Measurements from ENCODE around the gene TSPAN32. TPM values are rescaled to one million over a fixed set of nuclear protein-coding genes. Genes with fewer than 3 reads are reported as not detected.

TSPAN32 gene
- total RNA-seq, 2 donors from 2014 or later, result 0.40 to 0.62 TPM

GRCh38 chr11:2366733-2367132 is 64.9 kb downstream of the TSPAN32 start:
- no peak for DNase-seq
- TF ChIP-seq, protein P1, sequence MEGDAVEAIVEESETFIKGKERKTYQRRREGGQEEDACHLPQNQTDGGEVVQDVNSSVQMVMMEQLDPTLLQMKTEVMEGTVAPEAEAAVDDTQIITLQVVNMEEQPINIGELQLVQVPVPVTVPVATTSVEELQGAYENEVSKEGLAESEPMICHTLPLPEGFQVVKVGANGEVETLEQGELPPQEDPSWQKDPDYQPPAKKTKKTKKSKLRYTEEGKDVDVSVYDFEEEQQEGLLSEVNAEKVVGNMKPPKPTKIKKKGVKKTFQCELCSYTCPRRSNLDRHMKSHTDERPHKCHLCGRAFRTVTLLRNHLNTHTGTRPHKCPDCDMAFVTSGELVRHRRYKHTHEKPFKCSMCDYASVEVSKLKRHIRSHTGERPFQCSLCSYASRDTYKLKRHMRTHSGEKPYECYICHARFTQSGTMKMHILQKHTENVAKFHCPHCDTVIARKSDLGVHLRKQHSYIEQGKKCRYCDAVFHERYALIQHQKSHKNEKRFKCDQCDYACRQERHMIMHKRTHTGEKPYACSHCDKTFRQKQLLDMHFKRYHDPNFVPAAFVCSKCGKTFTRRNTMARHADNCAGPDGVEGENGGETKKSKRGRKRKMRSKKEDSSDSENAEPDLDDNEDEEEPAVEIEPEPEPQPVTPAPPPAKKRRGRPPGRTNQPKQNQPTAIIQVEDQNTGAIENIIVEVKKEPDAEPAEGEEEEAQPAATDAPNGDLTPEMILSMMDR (IDR thresholded peaks at IDR 0.05), result no peak
- Histone ChIP-seq H3K9me3 (no peaks in the 10 kb centered on the region), H3K9ac (ENCODE audit: low read depth in 2 of 2, low read length in 2 of 2) (no peak overlapping the region), H3K27ac (no peak overlapping the region), H3K36me3 (no peaks in the 10 kb centered on the region), H3K27me3 (no peaks in the 10 kb centered on the region), H3K4me3 (no peak overlapping the region), H3K4me1 (no peaks in the 10 kb centered on the region)
- intact Hi-C loops (cut with DNase I), result no loop called here

DNA sequence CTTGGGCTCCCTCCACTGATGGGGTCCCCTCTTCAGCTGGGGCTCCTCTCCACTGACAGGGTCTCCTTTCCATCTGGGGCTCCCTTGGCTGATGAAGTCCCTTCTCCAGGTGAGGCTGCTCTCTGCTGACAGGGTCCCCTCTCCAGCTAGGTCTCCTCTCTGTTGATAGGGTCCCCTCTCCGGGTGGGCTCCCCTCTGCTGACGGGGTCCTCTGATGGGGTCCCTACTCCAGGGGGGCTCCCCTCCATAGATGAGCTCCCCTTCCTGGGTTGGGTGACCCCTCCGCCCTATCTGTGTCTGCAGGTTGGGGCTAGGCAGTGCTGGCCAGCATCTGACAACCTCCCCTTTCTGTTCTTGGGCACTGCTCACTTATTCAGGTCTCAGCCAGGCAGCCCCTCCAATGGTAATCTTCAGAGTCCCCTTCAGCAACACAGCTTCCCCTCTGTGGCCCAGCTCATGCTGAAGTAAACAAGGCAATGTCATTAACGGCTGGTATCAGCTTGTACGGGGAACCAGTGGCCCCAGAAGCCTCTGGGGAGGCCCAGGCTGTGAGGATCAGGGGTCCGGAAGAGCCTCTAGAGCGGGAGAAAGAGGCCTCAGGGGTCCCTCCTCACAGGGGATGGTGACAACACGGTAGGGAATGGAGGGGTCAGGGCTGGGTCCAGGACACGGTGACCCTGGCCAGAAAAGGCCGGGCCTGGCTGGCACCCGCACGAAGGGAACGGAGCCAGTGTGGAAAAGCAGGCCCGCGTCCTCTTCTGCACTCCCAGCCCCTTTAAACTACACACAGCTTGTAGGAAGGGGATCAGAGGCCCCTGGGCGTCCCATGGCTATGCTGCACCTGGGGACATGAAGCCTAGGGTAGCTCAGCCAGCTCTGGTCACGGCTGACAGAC is 65.7 kb downstream of the TSPAN32 start:
- Histone ChIP-seq H3K4me3 (no peak overlapping the region), H3K36me3 (no peaks in the 10 kb centered on the region), H3K27me3 (no peaks in the 10 kb centered on the region), H3K9ac (ENCODE audit: low read depth in 2 of 2, low read length in 2 of 2) (no peak overlapping the region), H3K4me1 (no peaks in the 10 kb centered on the region), H3K9me3 (no peaks in the 10 kb centered on the region), H3K27ac (no peak overlapping the region)
- intact Hi-C loops (cut with DNase I), result no loop called here
- TF ChIP-seq, protein P1 (IDR thresholded peaks at IDR 0.05), result no peak
- DNase-seq, result no peak

Other genes with a start within 250 kb of the TSPAN32 start
- gene IGF2, start 162.6 kb upstream of the TSPAN32 start, total RNA-seq, result 1 to 10 TPM; 4.1 to 9.2 TPM
- gene INS, start 140.8 kb upstream of the TSPAN32 start, total RNA-seq, result under 1 TPM in 1 of 2 donors, not detected in 1; 0.84 TPM
- gene TH, start 130.2 kb upstream of the TSPAN32 start, total RNA-seq, result under 1 TPM in 1 of 2 donors, not detected in 1; 0.15 TPM
- 10 to 100 TPM in 1 of 2 donors, 1 to 10 TPM in 1; 4.8 to 16.4 TPM for gene ASCL2, start 31.4 kb upstream of the TSPAN32 start, total RNA-seq
- gene C11orf21, start 95 bp upstream of the TSPAN32 start, total RNA-seq, result under 1 TPM; 0.11 to 0.52 TPM
- 100 to 1,000 TPM; 185 to 208 TPM for gene CD81, start 75.3 kb downstream of the TSPAN32 start, total RNA-seq
- 10 to 100 TPM; 35.6 to 59.0 TPM for gene TSSC4, start 98.7 kb downstream of the TSPAN32 start, total RNA-seq
- gene TRPM5, start 142.5 kb downstream of the TSPAN32 start, total RNA-seq, result 1 to 10 TPM; 1.3 to 1.9 TPM
- 10 to 100 TPM; 51.4 to 55.8 TPM for gene KCNQ1, start 143.0 kb downstream of the TSPAN32 start, total RNA-seq